Right lobe of liver (tissue), 4 donors: ENCODE results near the gene MYRF.

ENCODE experiments used
- POLR2A ChIP-seq: fragments of 450-650 bp; IDR thresholded peaks from one replicate; pipeline ENCODE4 v1.6.1; 2017; ENCODE audit warnings: antibody characterized with exemption, mild to moderate bottlenecking
- TF ChIP-seq, protein P1 (sequence below), 4 donors: fragments of 200-600 bp in 3 of 4; fragments of 450-650 bp in 1 of 4; IDR thresholded peaks; one replicate each; pipeline versions ENCODE4 v1.5.1 to v1.8.0; 2016 to 2022; ENCODE audit warnings: antibody characterized with exemption in 4 of 4, mild to moderate bottlenecking in 2 of 4
- donor health status: DM: no; HTN: no; CAD: no.
- donor health status: DM: no; HTN: no; CAD: no.
- donor health status: DM: no; HTN: yes; CAD: no.

DNA sequence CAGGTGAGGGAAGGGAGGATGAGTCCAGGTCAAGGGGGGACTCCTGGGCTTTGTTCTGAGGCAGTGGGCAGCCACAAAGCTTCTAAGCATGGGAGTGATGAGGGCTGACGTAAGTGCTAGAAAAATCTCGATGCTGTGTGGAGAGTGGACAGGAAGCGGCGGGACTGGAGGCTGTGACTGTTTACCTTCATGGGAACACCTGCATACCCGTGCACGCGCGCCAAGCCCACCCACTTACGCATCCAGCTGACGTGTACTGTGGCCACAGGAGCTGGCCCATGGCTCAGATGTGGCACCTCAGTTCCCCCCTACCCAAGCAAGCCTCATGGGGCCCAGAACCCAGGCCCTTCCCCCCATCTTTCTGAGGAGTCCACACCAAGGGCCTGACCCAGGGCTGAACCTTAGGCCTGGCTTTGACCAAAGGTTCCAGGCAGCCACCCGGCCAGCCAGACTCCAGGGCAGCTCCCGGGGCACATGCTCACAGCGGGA, 14.0 kb downstream of the MYRF start:
- TF ChIP-seq, protein P1, sequence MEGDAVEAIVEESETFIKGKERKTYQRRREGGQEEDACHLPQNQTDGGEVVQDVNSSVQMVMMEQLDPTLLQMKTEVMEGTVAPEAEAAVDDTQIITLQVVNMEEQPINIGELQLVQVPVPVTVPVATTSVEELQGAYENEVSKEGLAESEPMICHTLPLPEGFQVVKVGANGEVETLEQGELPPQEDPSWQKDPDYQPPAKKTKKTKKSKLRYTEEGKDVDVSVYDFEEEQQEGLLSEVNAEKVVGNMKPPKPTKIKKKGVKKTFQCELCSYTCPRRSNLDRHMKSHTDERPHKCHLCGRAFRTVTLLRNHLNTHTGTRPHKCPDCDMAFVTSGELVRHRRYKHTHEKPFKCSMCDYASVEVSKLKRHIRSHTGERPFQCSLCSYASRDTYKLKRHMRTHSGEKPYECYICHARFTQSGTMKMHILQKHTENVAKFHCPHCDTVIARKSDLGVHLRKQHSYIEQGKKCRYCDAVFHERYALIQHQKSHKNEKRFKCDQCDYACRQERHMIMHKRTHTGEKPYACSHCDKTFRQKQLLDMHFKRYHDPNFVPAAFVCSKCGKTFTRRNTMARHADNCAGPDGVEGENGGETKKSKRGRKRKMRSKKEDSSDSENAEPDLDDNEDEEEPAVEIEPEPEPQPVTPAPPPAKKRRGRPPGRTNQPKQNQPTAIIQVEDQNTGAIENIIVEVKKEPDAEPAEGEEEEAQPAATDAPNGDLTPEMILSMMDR (IDR thresholded peaks at IDR 0.05): no peak
- peak; percentile 56 for TF ChIP-seq POLR2A
